ENCODE measurements around the gene AGAP2. TPM values are rescaled to one million over a fixed set of nuclear protein-coding genes. Genes with fewer than 3 reads are reported as not detected.
A peak's percentile ranks its signal among the peaks of the same experiment; 100 is the strongest.

The AGAP2 gene
- 0.57 and 0.59 TPM in 2 replicates for total RNA-seq (2022)
- Bru-seq, nascent RNA, result percentile 19 among the genes with signal in this experiment
- BruChase-seq, experiment 1, labeled RNA remaining after a 6-hour chase, result percentile 19 among the genes with signal in this experiment
- BruChase-seq, experiment 2, labeled RNA remaining after a 2-hour chase, result percentile 20 among the genes with signal in this experiment
- long read RNA-seq, partial matches to known transcripts, result 0 of 1 reads
- long read RNA-seq, other reads (novel, unspliced or antisense), result 1 of 1 reads

DNA sequence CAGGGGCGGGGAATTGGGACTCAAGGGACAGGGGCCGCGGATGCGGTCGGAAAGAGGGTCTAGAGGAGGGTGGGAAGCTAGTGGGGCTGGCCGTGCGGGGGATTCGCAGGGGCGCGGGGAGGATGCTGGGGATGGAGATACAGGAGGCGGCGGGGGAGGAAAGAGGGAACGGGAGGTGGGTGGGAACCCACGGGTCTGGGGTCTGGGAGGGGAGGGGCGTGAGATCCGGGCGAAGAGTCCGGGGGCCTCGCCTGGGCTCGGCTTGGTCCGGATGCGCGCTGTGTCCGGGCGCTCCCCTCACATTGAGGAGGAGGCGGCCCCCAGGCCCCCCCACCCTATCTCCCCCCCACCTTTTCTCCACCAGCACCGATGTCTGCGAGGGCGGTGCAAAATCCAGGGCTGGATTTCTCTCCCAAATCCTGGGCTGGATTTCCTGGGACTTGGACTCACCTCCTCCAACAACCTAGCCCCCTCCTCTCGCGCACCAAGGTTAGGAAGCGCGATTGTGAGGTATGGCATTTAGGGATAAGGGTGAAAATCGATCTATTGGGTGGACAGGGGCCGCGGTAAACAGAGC is at the start of gene AGAP2:
AGAP2 (minus strand) TSS at position 82 of the 577 bp plus-strand sequence. CDS start 496 bp downstream, outside the sequence.
- no TSS peak for BruUV-seq (replicated peaks)
- Mint-ChIP-seq H3K4me1 (ENCODE audit: low read depth, unreplicated experiment) (peaks cover 35% of the 10 kb centered on the region), H3K4me3 (ENCODE audit: low read depth, unreplicated experiment) (no peak within 1 kb of the TSS), H3K9me3 (ENCODE audit: low read depth, unreplicated experiment) (no peaks in the 10 kb centered on the region), H3K27ac (ENCODE audit: unreplicated experiment) (no peak within 1 kb of the TSS), H3K36me3 (ENCODE audit: insufficient read depth, unreplicated experiment) (no peaks in the 10 kb centered on the region), H3K27me3 (ENCODE audit: unreplicated experiment) (peaks cover 80% of the 10 kb centered on the region)
- DNase-seq, result no peak
- CTCF ChIA-PET, result interaction anchor here (0.6 kb wide), 1 partner anchor 58 kb away, joined by 3 read pairs; no protein-coding TSS in a partner anchor
- intact Hi-C loops (cut with micrococcal nuclease; ENCODE audit: unreplicated experiment), result no loop called here
- TF ChIP-seq, protein P1, sequence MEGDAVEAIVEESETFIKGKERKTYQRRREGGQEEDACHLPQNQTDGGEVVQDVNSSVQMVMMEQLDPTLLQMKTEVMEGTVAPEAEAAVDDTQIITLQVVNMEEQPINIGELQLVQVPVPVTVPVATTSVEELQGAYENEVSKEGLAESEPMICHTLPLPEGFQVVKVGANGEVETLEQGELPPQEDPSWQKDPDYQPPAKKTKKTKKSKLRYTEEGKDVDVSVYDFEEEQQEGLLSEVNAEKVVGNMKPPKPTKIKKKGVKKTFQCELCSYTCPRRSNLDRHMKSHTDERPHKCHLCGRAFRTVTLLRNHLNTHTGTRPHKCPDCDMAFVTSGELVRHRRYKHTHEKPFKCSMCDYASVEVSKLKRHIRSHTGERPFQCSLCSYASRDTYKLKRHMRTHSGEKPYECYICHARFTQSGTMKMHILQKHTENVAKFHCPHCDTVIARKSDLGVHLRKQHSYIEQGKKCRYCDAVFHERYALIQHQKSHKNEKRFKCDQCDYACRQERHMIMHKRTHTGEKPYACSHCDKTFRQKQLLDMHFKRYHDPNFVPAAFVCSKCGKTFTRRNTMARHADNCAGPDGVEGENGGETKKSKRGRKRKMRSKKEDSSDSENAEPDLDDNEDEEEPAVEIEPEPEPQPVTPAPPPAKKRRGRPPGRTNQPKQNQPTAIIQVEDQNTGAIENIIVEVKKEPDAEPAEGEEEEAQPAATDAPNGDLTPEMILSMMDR (IDR thresholded peaks at IDR 0.05; ENCODE audit: unreplicated experiment), result no peak

GRCh38 chr12:57783861-57784260 is 45.3 kb upstream of the AGAP2 start:
- Mint-ChIP-seq H3K27me3 (ENCODE audit: unreplicated experiment) (no peaks in the 10 kb centered on the region), H3K36me3 (ENCODE audit: insufficient read depth, unreplicated experiment) (peaks cover 22% of the 10 kb centered on the region), H3K9me3 (ENCODE audit: low read depth, unreplicated experiment) (no peaks in the 10 kb centered on the region), H3K27ac (ENCODE audit: unreplicated experiment) (no peak overlapping the region), H3K4me3 (ENCODE audit: low read depth, unreplicated experiment) (peak overlapping the region; percentile 100), H3K4me1 (ENCODE audit: low read depth, unreplicated experiment) (no peaks in the 10 kb centered on the region)
- CTCF ChIA-PET, result no interaction called here
- TF ChIP-seq, protein P1 (IDR thresholded peaks at IDR 0.05; ENCODE audit: unreplicated experiment), result no peak
- intact Hi-C loops (cut with micrococcal nuclease; ENCODE audit: unreplicated experiment), result no loop called here
- no peak for DNase-seq
- TSS peak; percentile 57 for BruUV-seq (replicated peaks)

- CTCF ChIA-PET, result interaction anchor here (1.1 to 1.2 kb wide), 2 partner anchors 11 to 63 kb away, joined by 3 read pairs; partner anchors contain the start of genes CTDSP2, EEF1AKMT3 and METTL1
Observed at GRCh38 chr12:57783466-57783801, 44.9 kb upstream of the AGAP2 start.

DNA sequence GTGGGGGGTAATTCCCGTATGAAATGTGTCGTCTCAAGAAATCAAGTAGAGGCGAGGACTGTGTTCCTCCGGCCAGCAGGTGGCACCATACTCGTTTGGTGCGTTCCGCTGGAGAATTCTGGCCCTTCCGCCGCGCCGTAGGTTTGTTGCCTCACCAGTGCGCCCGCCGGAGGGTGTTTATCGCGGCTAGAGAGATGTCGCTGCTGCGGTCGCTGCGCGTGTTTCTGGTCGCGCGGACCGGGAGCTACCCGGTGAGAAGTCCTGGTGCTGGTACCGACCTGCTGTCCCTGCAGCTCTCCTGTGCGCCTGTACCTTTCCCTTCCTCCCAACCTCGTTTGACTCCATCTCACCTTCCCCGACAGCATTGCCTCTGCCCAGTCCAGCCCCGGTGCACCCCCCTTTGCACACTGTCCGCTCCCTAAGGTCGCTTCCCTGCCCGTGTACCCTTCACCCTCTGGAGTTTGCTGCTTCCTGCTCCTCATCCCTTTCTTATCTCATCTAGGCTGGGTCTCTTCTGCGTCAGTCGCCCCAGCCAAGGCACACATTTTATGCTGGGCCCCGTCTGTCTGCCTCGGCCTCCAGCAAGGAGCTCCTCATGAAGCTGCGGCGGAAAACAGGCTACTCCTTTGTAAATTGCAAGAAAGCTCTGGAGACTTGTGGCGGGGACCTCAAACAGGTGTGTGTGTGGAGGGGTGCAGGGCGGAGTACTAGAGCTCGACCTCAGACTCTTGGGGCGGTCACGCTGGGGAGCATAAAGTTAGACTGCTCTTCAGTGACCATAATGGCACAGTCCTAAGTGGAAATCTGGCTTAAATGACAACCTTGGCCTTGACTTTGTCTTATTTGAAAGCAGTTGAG is 44.3 kb upstream of the AGAP2 start, which contains the start of gene TSFM:
TSFM (plus strand) TSS at position 180 of the 858 bp plus-strand sequence; CDS start at position 195, 15 bp downstream.
- Mint-ChIP-seq H3K4me3 (ENCODE audit: low read depth, unreplicated experiment) (peak within 1 kb of the TSS; percentile 100), H3K36me3 (ENCODE audit: insufficient read depth, unreplicated experiment) (peaks cover 18% of the 10 kb centered on the region), H3K27ac (ENCODE audit: unreplicated experiment) (peak within 1 kb of the TSS; percentile 100), H3K27me3 (ENCODE audit: unreplicated experiment) (no peaks in the 10 kb centered on the region), H3K4me1 (ENCODE audit: low read depth, unreplicated experiment) (no peaks in the 10 kb centered on the region), H3K9me3 (ENCODE audit: low read depth, unreplicated experiment) (no peaks in the 10 kb centered on the region)
- no TSS peak for BruUV-seq (replicated peaks)
- CTCF ChIA-PET, result interaction anchor here (1.1 to 1.2 kb wide), 2 partner anchors 11 to 64 kb away, joined by 3 read pairs; partner anchors contain the start of genes CTDSP2, EEF1AKMT3 and METTL1
- intact Hi-C loops (cut with micrococcal nuclease; ENCODE audit: unreplicated experiment), result no loop called here
- TF ChIP-seq, protein P1 (IDR thresholded peaks at IDR 0.05; ENCODE audit: unreplicated experiment), result peak; percentile 93
- peak; percentile 97 for DNase-seq

More at GRCh38 chr12:57783466-57783801, 44.9 kb upstream of the AGAP2 start:
- peak overlapping the region; percentile 100 for H3K27ac Mint-ChIP-seq (ENCODE audit: unreplicated experiment)
- no peaks in the 10 kb centered on the region for H3K9me3 Mint-ChIP-seq (ENCODE audit: low read depth, unreplicated experiment)
- peaks cover 22% of the 10 kb centered on the region for H3K36me3 Mint-ChIP-seq (ENCODE audit: insufficient read depth, unreplicated experiment)
- H3K27me3 Mint-ChIP-seq (ENCODE audit: unreplicated experiment), result no peaks in the 10 kb centered on the region
- no peak for DNase-seq
- no peaks in the 10 kb centered on the region for H3K4me1 Mint-ChIP-seq (ENCODE audit: low read depth, unreplicated experiment)
- BruUV-seq (replicated peaks), result no TSS peak
- intact Hi-C loops (cut with micrococcal nuclease; ENCODE audit: unreplicated experiment), result no loop called here
- TF ChIP-seq, protein P1 (IDR thresholded peaks at IDR 0.05; ENCODE audit: unreplicated experiment), result no peak
- peak overlapping the region; percentile 100 for H3K4me3 Mint-ChIP-seq (ENCODE audit: low read depth, unreplicated experiment)
